Measurements from ENCODE around the gene CTNNBL1. TPM values are rescaled to one million over a fixed set of nuclear protein-coding genes. Genes with fewer than 3 reads are reported as not detected.

Gene CTNNBL1
- total and polyA plus RNA-seq, 12 donors = 42.2 to 104 (median 52.0) TPM

DNA sequence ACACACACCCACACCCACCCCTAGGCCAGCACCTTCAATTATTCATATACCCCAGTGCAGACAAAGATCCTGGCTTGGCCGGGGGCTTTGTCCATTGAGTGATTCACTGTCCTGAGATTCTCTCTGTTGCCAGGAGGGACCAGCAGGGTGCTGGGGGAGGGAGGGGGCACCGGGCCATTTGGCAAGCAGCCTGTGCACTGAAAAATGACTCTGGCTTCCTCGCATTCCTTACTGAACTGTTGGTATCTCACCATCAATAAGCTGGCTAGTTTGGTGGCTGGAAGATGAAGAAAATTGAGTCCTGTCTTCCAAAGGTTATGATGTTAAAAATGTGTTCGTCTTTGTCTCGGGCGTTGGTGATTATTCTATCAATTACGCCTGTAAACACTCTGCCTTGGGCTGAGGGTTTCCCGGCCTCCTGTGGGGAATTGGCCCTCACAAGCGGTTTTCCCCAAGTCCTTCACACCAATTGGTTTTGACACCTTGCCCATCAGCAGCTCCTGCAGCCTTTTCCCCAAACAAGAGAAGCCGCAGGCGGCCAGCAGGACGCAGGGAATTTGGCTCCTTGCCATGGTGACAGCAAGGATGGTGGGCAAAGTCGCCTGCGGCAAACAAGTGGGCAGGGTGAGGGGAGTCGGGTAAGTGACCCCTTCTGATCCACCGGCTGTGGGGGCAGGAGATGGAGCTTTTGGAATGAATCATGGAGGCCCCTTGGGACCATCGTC, 214.0 kb downstream of the CTNNBL1 start:
- TF ChIP-seq, protein P1, sequence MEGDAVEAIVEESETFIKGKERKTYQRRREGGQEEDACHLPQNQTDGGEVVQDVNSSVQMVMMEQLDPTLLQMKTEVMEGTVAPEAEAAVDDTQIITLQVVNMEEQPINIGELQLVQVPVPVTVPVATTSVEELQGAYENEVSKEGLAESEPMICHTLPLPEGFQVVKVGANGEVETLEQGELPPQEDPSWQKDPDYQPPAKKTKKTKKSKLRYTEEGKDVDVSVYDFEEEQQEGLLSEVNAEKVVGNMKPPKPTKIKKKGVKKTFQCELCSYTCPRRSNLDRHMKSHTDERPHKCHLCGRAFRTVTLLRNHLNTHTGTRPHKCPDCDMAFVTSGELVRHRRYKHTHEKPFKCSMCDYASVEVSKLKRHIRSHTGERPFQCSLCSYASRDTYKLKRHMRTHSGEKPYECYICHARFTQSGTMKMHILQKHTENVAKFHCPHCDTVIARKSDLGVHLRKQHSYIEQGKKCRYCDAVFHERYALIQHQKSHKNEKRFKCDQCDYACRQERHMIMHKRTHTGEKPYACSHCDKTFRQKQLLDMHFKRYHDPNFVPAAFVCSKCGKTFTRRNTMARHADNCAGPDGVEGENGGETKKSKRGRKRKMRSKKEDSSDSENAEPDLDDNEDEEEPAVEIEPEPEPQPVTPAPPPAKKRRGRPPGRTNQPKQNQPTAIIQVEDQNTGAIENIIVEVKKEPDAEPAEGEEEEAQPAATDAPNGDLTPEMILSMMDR (IDR thresholded peaks at IDR 0.05) = no peak
- 28 to 33% methylated on average over 17 of the region's 17 CpGs for WGBS, 2 donors
- H3K36me3 ChIP-seq = no peaks in the 10 kb centered on the region
- H3K9me3 ChIP-seq = no peaks in the 10 kb centered on the region
- DNase-seq (no peak), ATAC-seq (peak in 1 of 8 donors; percentile 37)
- peaks cover 0 to 11% (median 2%) of the 10 kb centered on the region in 9 donors for H3K4me1 ChIP-seq
- H3K27ac ChIP-seq = no peak overlapping the region
- intact Hi-C loops (cut with DNase I) = loop anchor here in 3 of 10 donors (10.0 kb wide), 3 partner anchors 87 to 317 kb away; no protein-coding TSS in a partner anchor
- no peak overlapping the region for H3K4me3 ChIP-seq
- peaks cover 5 to 90% (median 82%) of the 10 kb centered on the region in 7 donors for H3K27me3 ChIP-seq

DNA sequence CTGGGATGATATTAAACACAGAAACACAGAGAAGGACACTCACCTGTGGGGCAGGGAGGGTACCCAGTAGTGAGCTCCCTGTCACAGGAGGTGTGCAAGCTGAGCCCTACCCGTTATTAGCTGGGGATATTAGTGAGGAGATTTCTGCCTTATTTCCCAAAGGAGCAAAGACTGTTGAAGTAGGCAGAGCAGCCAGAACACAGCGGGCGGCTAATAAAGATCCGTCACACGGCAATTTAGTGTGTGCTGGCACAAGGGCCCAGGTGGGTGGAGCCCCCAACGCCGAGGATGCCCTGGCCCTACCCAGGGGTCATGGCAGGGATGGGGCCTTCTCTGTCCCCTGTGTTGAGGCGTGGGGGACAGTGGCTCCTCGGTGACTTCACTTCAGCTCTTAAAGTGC, 217.4 kb downstream of the CTNNBL1 start:
- no peak for DNase-seq
- peaks cover 0 to 90% (median 79%) of the 10 kb centered on the region in 7 donors for H3K27me3 ChIP-seq
- peaks cover 0 to 20% (median 14%) of the 10 kb centered on the region in 9 donors for H3K4me1 ChIP-seq
- H3K4me3 ChIP-seq = no peak overlapping the region
- H3K9me3 ChIP-seq = no peaks in the 10 kb centered on the region
- intact Hi-C loops (cut with DNase I) = no loop called here
- WGBS, 2 donors = 55 to 61% methylated on average over 9 of the region's 9 CpGs
- ATAC-seq = no peak
- TF ChIP-seq, protein P1 (IDR thresholded peaks at IDR 0.05) = no peak
- no peak overlapping the region for H3K27ac ChIP-seq
- H3K36me3 ChIP-seq = no peaks in the 10 kb centered on the region

DNA sequence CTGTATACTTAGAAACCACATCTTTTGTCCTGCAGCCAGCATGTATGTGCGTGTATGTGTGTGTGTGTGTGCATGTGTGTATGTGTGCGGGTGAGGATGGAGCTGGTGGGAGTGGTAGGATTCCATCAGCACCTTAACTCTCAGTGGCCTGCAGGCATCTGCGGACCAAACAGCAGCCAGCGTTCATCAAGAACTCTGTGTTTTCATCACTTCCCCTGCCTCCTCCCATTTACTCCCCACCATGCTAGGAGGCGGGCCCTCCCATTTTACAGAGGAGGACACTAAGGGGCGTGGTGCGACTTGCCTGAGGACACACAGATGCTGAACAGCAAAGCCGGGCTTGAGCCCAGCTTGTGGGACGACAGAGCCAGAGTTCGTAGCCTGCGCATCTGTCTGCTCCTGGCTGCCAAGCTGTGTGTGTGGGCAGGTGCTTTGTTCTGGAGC, 218.0 kb downstream of the CTNNBL1 start:
- no peak overlapping the region for H3K4me3 ChIP-seq
- ATAC-seq (peak in 7 of 8 donors; percentile 43 to 80 (median 70)), DNase-seq (peak in 1 of 2 donors; percentile 41)
- no peaks in the 10 kb centered on the region for H3K9me3 ChIP-seq
- TF ChIP-seq, protein P1 (IDR thresholded peaks at IDR 0.05) = no peak
- no peak overlapping the region for H3K27ac ChIP-seq
- peaks cover 0 to 91% (median 79%) of the 10 kb centered on the region in 7 donors for H3K27me3 ChIP-seq
- WGBS, 2 donors = 32 to 44% methylated on average over 11 of the region's 11 CpGs
- peaks cover 0 to 20% (median 16%) of the 10 kb centered on the region in 9 donors for H3K4me1 ChIP-seq
- H3K36me3 ChIP-seq = no peaks in the 10 kb centered on the region
- intact Hi-C loops (cut with DNase I) = no loop called here

DNA sequence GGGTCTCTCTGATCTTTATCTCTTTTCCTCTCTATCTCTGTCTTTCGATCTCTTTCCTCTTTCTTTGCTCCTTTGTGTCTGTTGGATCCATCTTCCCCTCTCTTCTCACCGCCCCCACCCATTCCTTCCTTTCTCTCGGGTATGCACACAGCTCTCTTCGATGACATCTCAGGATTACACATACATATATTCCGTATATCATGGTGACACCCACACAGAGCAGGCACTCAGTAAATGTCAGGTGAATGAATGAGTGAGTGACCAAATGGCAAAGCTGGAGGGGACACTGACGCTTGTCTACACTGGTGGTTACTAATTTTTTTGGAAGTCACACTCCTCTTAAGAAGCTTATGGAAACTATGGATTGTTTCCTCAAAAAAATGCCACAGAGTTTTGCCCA, 219.0 kb downstream of the CTNNBL1 start:
- ATAC-seq (no peak), DNase-seq (no peak)
- no peak overlapping the region for H3K4me3 ChIP-seq
- no peaks in the 10 kb centered on the region for H3K36me3 ChIP-seq
- TF ChIP-seq, protein P1 (IDR thresholded peaks at IDR 0.05) = no peak
- intact Hi-C loops (cut with DNase I) = no loop called here
- 60 to 66% methylated on average over 6 of the region's 6 CpGs for whole genome bisulfite sequencing, 2 donors
- no peak overlapping the region for H3K27ac ChIP-seq
- peaks cover 0 to 18% (median 16%) of the 10 kb centered on the region in 9 donors for H3K4me1 ChIP-seq
- H3K9me3 ChIP-seq = no peaks in the 10 kb centered on the region
- peaks cover 0 to 94% (median 76%) of the 10 kb centered on the region in 7 donors for H3K27me3 ChIP-seq

Measured in heart right ventricle (tissue), 16 donors.